Stomach (tissue), 4 donors: ENCODE data around the gene TEX29.

Experiments used
- CTCF ChIP-seq, 7 experiments: fragments of 450-650 bp in 4 of 7; fragments of 200-600 bp in 3 of 7; sonication (generic) in 3 of 7; IDR thresholded peaks; one replicate each; pipeline ENCODE4 v1.5.1; 2016 to 2019; ENCODE audit warnings: antibody characterized with exemption in 7 of 7, control low read depth in 2 of 7, mild to moderate bottlenecking in 1 of 7
- EP300 ChIP-seq: sonication (generic); formaldehyde crosslinking; IDR thresholded peaks from one replicate; pipeline ENCODE4 v1.6.1; 2017; ENCODE audit warnings: antibody characterized with exemption
- POLR2A ChIP-seq, 4 donors: fragments of 450-650 bp; IDR thresholded peaks; one replicate each; pipeline ENCODE4 v1.6.1; 2016; ENCODE audit warnings: antibody characterized with exemption in 4 of 4, control low read depth in 2 of 4, mild to moderate bottlenecking in 1 of 4, moderate library complexity in 1 of 4
- POLR2AphosphoS5 ChIP-seq, 3 donors: sonication (generic); formaldehyde crosslinking; IDR thresholded peaks; one replicate each; pipeline ENCODE4 v1.6.1; 2016; ENCODE audit warnings: antibody characterized with exemption in 3 of 3

- TF ChIP-seq CTCF (IDR thresholded peaks at IDR 0.05): no peak
- no peak for TF ChIP-seq EP300
- no peak for TF ChIP-seq POLR2AphosphoS5 (IDR thresholded peaks at IDR 0.05)
- TF ChIP-seq POLR2A (IDR thresholded peaks at IDR 0.05): no peak
These were observed 3.1 kb downstream of the TEX29 start for GRCh38 chr13:111323549-111323948.
